ENCODE data around the gene SLC26A3.
A peak's percentile ranks its signal among the peaks of the same experiment; 100 is the strongest.

The SLC26A3 gene

GRCh38 chr7:107743567-107744344 is 59.3 kb downstream of the SLC26A3 start, which contains the start of gene CBLL1:
CBLL1 (plus strand) TSS chr7:107744142; CDS start chr7:107744164, 22 bp downstream.
- TF ChIP-seq SPI1 (IDR thresholded peaks at IDR 0.05; ENCODE audit: low read depth, low read length) = peak; percentile 80
- no peak for TF ChIP-seq PAX5 (IDR thresholded peaks at IDR 0.05; ENCODE audit: insufficient read depth, low read length, severe bottlenecking)
- TF ChIP-seq POLR2A (IDR thresholded peaks at IDR 0.05; ENCODE audit: low read depth, low read length) = peak; percentile 93
- peak; percentile 79 for TF ChIP-seq POLR2AphosphoS5 (IDR thresholded peaks at IDR 0.05; ENCODE audit: low read depth, low read length)
- 0 out of 2 replicates have a peak, but pooled peaks have one; percentile 70 for TF ChIP-seq TAF1 (IDR thresholded peaks at IDR 0.05; ENCODE audit: low read depth, low read length)
- TF ChIP-seq POU2F2 (IDR thresholded peaks at IDR 0.05; ENCODE audit: low read depth, low read length) = 0 out of 2 replicates have a peak, but pooled peaks have one; percentile 16
- FAIRE-seq = peak; percentile 92

GRCh38 chr7:107742678-107743566 is 60.1 kb downstream of the SLC26A3 start:
- peak; percentile 35 for DNase-seq (ENCODE audit: insufficient read length, low spot score)
- FAIRE-seq = no peak
- TF ChIP-seq POLR2AphosphoS5 (IDR thresholded peaks at IDR 0.05; ENCODE audit: low read depth, low read length) (no peak), SPI1 (IDR thresholded peaks at IDR 0.05; ENCODE audit: low read depth, low read length) (peak; percentile 96)

More at GRCh38 chr7:107743567-107744344, 59.3 kb downstream of the SLC26A3 start, which contains the start of gene CBLL1:
- peak; percentile 67 for DNase-seq (ENCODE audit: insufficient read length, low spot score)

DNA sequence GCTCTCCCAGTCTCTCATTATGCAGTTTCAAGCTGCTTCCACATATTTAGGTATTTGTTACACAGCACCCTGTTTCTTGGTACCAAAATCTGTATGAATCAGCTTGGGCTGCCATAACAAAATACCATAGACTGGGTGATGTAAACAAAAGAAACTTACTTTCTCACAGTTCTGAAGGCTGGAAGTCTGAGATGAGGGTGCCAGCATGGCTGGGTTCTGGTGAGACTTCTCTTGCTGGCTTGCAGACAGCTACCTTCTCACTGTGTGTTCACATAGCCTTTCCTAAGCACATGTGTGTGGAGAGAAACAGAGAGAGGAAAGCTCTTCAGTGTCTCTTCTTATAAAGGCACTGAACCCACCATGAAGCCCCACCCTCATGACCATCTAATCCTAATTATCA is 74.7 kb downstream of the SLC26A3 start:
- no peak for TF ChIP-seq SPI1 (IDR thresholded peaks at IDR 0.05; ENCODE audit: low read depth, low read length)
- TF ChIP-seq POU2F2 (IDR thresholded peaks at IDR 0.05; ENCODE audit: low read depth, low read length) = no peak
- TF ChIP-seq PAX5 (IDR thresholded peaks at IDR 0.05; ENCODE audit: insufficient read depth, low read length, severe bottlenecking) = no peak
- no peak for TF ChIP-seq POLR2AphosphoS5 (IDR thresholded peaks at IDR 0.05; ENCODE audit: low read depth, low read length)
- no peak for TF ChIP-seq TAF1 (IDR thresholded peaks at IDR 0.05; ENCODE audit: low read depth, low read length)
- no peak for TF ChIP-seq POLR2A (IDR thresholded peaks at IDR 0.05; ENCODE audit: low read depth, low read length)
- DNase-seq (ENCODE audit: insufficient read length, low spot score) (no peak), FAIRE-seq (no peak)

- no peak for DNase-seq (ENCODE audit: insufficient read length, low spot score)
- no peak for TF ChIP-seq POLR2AphosphoS5 (IDR thresholded peaks at IDR 0.05; ENCODE audit: low read depth, low read length)
- TF ChIP-seq PAX5 (IDR thresholded peaks at IDR 0.05; ENCODE audit: insufficient read depth, low read length, severe bottlenecking) = no peak
- TF ChIP-seq SPI1 (IDR thresholded peaks at IDR 0.05; ENCODE audit: low read depth, low read length) = no peak
- no peak for TF ChIP-seq POU2F2 (IDR thresholded peaks at IDR 0.05; ENCODE audit: low read depth, low read length)
- TF ChIP-seq POLR2A (IDR thresholded peaks at IDR 0.05; ENCODE audit: low read depth, low read length) = no peak
- TF ChIP-seq TAF1 (IDR thresholded peaks at IDR 0.05; ENCODE audit: low read depth, low read length) = no peak
- FAIRE-seq = no peak
These were observed 76.5 kb downstream of the SLC26A3 start for GRCh38 chr7:107726356-107727130.

GRCh38 chr7:107725138-107725740 is 77.8 kb downstream of the SLC26A3 start:
- peak; percentile 25 for DNase-seq (ENCODE audit: insufficient read length, low spot score)
- peak; percentile 85 for FAIRE-seq

DNA sequence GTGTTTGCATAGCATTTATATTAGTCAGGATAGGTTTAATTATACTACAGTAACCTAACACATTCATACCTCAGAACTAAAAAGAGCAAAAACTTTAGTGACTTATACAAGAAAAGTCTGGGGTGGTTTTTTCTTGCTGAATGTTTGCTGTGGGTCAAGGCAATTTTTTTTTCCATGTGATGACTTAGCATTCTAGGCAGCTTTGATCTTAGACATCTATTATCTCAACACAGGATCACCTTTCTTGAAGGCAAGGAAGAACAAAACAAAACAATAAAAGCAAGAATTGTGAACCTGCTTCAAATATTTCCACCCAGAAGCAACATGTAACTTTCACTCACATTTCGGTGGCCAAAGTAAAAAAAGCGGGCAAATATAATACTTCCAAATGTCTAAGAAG is 79.8 kb downstream of the SLC26A3 start:
- TF ChIP-seq POU2F2 (IDR thresholded peaks at IDR 0.05; ENCODE audit: low read depth, low read length) (no peak), TAF1 (IDR thresholded peaks at IDR 0.05; ENCODE audit: low read depth, low read length) (no peak), POLR2A (IDR thresholded peaks at IDR 0.05; ENCODE audit: low read depth, low read length) (no peak), SPI1 (IDR thresholded peaks at IDR 0.05; ENCODE audit: low read depth, low read length) (no peak), PAX5 (IDR thresholded peaks at IDR 0.05; ENCODE audit: insufficient read depth, low read length, severe bottlenecking) (no peak), POLR2AphosphoS5 (IDR thresholded peaks at IDR 0.05; ENCODE audit: low read depth, low read length) (no peak)
- no peak for DNase-seq (ENCODE audit: insufficient read length, low spot score)
- FAIRE-seq = no peak

More at GRCh38 chr7:107725138-107725740, 77.8 kb downstream of the SLC26A3 start:
- TF ChIP-seq POLR2AphosphoS5 (IDR thresholded peaks at IDR 0.05; ENCODE audit: low read depth, low read length) = no peak

DNA sequence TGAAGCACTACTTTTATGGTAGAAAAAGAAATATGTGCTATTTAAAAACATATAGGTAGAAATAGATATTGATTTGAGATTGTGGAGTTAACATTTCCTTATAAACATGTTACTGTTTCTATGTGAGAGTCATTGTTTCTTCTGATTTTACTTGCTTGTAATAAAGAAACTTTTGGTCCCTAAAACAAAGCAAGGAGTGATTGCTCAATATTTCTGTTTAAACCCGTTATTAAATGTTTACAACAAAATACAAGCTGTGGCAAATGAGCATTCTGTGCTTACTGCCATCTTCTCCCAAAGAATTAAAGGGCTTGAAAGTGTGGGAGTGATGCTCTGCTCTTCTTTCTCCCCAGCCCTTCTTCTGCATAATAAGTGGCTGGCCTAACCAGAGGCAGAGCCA is 81.7 kb downstream of the SLC26A3 start:
- TF ChIP-seq POLR2AphosphoS5 (IDR thresholded peaks at IDR 0.05; ENCODE audit: low read depth, low read length) (no peak), TAF1 (IDR thresholded peaks at IDR 0.05; ENCODE audit: low read depth, low read length) (no peak), PAX5 (IDR thresholded peaks at IDR 0.05; ENCODE audit: insufficient read depth, low read length, severe bottlenecking) (no peak), SPI1 (IDR thresholded peaks at IDR 0.05; ENCODE audit: low read depth, low read length) (no peak), POU2F2 (IDR thresholded peaks at IDR 0.05; ENCODE audit: low read depth, low read length) (no peak), POLR2A (IDR thresholded peaks at IDR 0.05; ENCODE audit: low read depth, low read length) (no peak)
- no peak for DNase-seq (ENCODE audit: insufficient read length, low spot score)
- FAIRE-seq = no peak

DNA sequence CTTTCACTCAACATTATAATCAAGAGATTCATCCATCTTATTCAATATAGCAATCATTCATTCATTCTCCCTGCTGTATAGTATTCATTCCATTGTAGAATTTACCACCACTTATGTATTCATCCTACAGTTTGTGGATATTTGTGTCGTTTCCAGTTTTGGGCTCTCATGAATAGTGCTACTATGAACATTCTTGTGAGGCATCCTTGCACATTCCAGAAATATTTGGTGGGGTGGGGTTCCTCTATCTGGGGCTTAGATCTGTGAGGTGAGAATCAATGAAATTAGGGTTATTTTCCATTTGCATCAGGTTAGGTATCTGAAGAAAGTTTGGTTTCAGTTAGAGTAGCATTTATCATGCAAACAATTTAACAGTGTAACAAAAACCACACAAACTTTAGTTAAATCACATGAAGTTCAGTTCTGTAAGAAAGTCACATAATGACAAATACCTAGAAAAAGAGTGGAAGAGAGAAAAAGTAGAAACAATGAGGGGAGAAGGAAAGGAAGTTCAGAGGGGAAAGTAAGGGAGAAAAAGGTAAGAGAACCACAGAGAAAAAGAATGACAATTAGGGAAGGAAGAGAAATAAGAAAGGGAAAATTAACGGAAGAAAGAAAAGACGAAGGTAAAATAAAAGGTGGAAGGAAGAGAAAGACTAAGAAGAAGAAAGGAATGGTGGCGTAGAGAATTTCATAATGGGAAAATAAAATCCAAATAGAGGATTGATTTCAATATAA is 84.4 kb downstream of the SLC26A3 start:
- TF ChIP-seq POLR2AphosphoS5 (IDR thresholded peaks at IDR 0.05; ENCODE audit: low read depth, low read length) = no peak
- DNase-seq (ENCODE audit: insufficient read length, low spot score) (no peak), FAIRE-seq (no peak)

Data from GM12891 (cell line).